ENCODE data around the gene PHACTR1. TPM values are rescaled to one million over a fixed set of nuclear protein-coding genes. Genes with fewer than 3 reads are reported as not detected.

The PHACTR1 gene
- polyA plus RNA-seq, 1 of the 3 experiments (the other 2 are of a cell fraction) = 0.12 TPM

GRCh38 chr6:13012977-13013680 lies 296.6 kb downstream of the PHACTR1 start:
- Histone ChIP-seq H4K20me1 (ENCODE audit: insufficient read depth) (no peaks in the 10 kb centered on the region), H3K9me2 (no peaks in the 10 kb centered on the region), H3F3A (replicated peaks; ENCODE audit: insufficient read depth) (no peaks in the 10 kb centered on the region), H3K79me2 (ENCODE audit: insufficient read depth) (no peaks in the 10 kb centered on the region), H3K4me3 (ENCODE audit: low read depth in 2 of 2, low read length in 1 of 2) (peak overlapping the region; percentile 23 to 46; a peak in 2 of 4 replicates), H3K4me1 (ENCODE audit: control insufficient read depth in 1 of 2, insufficient read depth in 2 of 2, low read depth in 1 of 2, low read length in 1 of 2) (peaks cover 0 to 21% of the 10 kb centered on the region in 2 experiments; a peak in 2 of 4 replicates), H3K27me3 (ENCODE audit: insufficient read depth) (peaks cover 36% of the 10 kb centered on the region), H2AFZ (ENCODE audit: low read depth) (no peak overlapping the region), H3K4me2 (0 out of 2 replicates have a peak overlapping the region, but pooled peaks have one; percentile 24), H3K9ac (no peak overlapping the region), H3K9me3 (no peaks in the 10 kb centered on the region), H3K27ac (ENCODE audit: low read depth in 2 of 2, low read length in 1 of 2) (no peak overlapping the region), H3K36me3 (replicated peaks in 1 of 2; ENCODE audit: control insufficient read depth in 1 of 2, insufficient read depth in 2 of 2, low read length in 1 of 2) (no peaks in the 10 kb centered on the region)
- ChIA-PET POLR2A (no interaction called here), CTCF (interaction anchor here (1.1 to 3.7 kb wide), 3 partner anchors 26 to 375 kb away, joined by 3 to 22 read pairs (median 4); no protein-coding TSS in a partner anchor)
- DNase-seq = no peak
- TF ChIP-seq ZBTB33 (IDR thresholded peaks at IDR 0.05; ENCODE audit: borderline replicate concordance, low read depth) (no peak), RFX5 (IDR thresholded peaks at IDR 0.05; ENCODE audit: low read length) (no peak), RCOR1 (IDR thresholded peaks at IDR 0.05; ENCODE audit: low read length) (no peak), MAX (IDR thresholded peaks at IDR 0.05; ENCODE audit: low read depth) (no peak), TEAD4 (IDR thresholded peaks at IDR 0.05; ENCODE audit: borderline replicate concordance, insufficient read depth) (no peak), IRF3 (IDR thresholded peaks at IDR 0.05; ENCODE audit: low read depth, low read length) (no peak), FOXM1 (IDR thresholded peaks at IDR 0.05; ENCODE audit: low read depth) (no peak), NFIC (IDR thresholded peaks at IDR 0.05; ENCODE audit: borderline replicate concordance) (no peak)
- 21% methylated on average over 20 of the region's 21 CpGs for WGBS (ENCODE audit: low lambda C conversion rate)

- Histone ChIP-seq H3K36me3 (replicated peaks in 1 of 2; ENCODE audit: control insufficient read depth in 1 of 2, insufficient read depth in 2 of 2, low read length in 1 of 2) (no peaks in the 10 kb centered on the region), H3K27ac (ENCODE audit: low read depth in 2 of 2, low read length in 1 of 2) (peak overlapping the region in 1 of 2 experiments; percentile 34; a peak in 1 of 4 replicates), H3K79me2 (ENCODE audit: insufficient read depth) (no peaks in the 10 kb centered on the region), H3K27me3 (ENCODE audit: insufficient read depth) (peaks cover 36% of the 10 kb centered on the region), H3K4me3 (ENCODE audit: low read depth in 2 of 2, low read length in 1 of 2) (peak overlapping the region; percentile 23 to 46; a peak in 2 of 4 replicates), H3K4me1 (ENCODE audit: control insufficient read depth in 1 of 2, insufficient read depth in 2 of 2, low read depth in 1 of 2, low read length in 1 of 2) (peaks cover 0 to 20% of the 10 kb centered on the region in 2 experiments; a peak in 2 of 4 replicates), H3K9me3 (no peaks in the 10 kb centered on the region), H2AFZ (ENCODE audit: low read depth) (no peak overlapping the region), H3F3A (replicated peaks; ENCODE audit: insufficient read depth) (no peaks in the 10 kb centered on the region), H3K4me2 (peak overlapping the region; percentile 66), H3K9ac (no peak overlapping the region), H3K9me2 (no peaks in the 10 kb centered on the region), H4K20me1 (ENCODE audit: insufficient read depth) (no peaks in the 10 kb centered on the region)
- WGBS (ENCODE audit: low lambda C conversion rate) = 2% methylated on average over 13 of the region's 83 CpGs
- POLR2A ChIA-PET = no interaction called here
- peak; percentile 76 for DNase-seq
- CTCF ChIA-PET = interaction anchor here (1.0 to 3.7 kb wide), 5 partner anchors 26 to 103 kb away, joined by 3 to 22 read pairs (median 5); no protein-coding TSS in a partner anchor
- TF ChIP-seq SIN3A (IDR thresholded peaks at IDR 0.05; ENCODE audit: borderline replicate concordance, low read depth, low read length) (no peak), RCOR1 (IDR thresholded peaks at IDR 0.05; ENCODE audit: low read length) (no peak), POLR2AphosphoS5 (IDR thresholded peaks at IDR 0.05; ENCODE audit: low read depth, low read length) (no peak), EZH2phosphoT487 (IDR thresholded peaks at IDR 0.05; ENCODE audit: borderline replicate concordance, low read depth) (no peak), CTCF (IDR thresholded peaks at IDR 0.05) (no peak), TAF1 (IDR thresholded peaks at IDR 0.05; ENCODE audit: borderline replicate concordance, low read depth, low read length) (no peak), TEAD4 (IDR thresholded peaks at IDR 0.05; ENCODE audit: borderline replicate concordance, insufficient read depth) (no peak), NRF1 (IDR thresholded peaks at IDR 0.05; ENCODE audit: low read depth, low read length) (no peak), USF1 (IDR thresholded peaks at IDR 0.05; ENCODE audit: borderline replicate concordance, low read depth) (no peak), RFX5 (IDR thresholded peaks at IDR 0.05; ENCODE audit: low read length) (no peak), NFIC (IDR thresholded peaks at IDR 0.05; ENCODE audit: borderline replicate concordance) (no peak), EP300 (IDR thresholded peaks at IDR 0.05; ENCODE audit: borderline replicate concordance in 1 of 2, low read depth in 1 of 2, low read length in 1 of 2) (no peak), RXRA (IDR thresholded peaks at IDR 0.05; ENCODE audit: borderline replicate concordance, low read depth) (no peak)
Observed at GRCh38 chr6:13013681-13014503, 297.3 kb downstream of the PHACTR1 start.

All from SK-N-SH (cell line).